NCI-H524 (cell line): ENCODE measurements around the gene UNC79.
A peak's percentile ranks its signal among the peaks of the same experiment; 100 is the strongest.

Experiments
- DNase-seq, 2 experiments: peaks; one replicate each; lab custom pipeline; 2025; lab: John Stamatoyannopoulos, UW

The UNC79 gene

GRCh38 chr14:93548102-93548843 is 117.5 kb downstream of the UNC79 start:
- DNase-seq, result no peak

DNA sequence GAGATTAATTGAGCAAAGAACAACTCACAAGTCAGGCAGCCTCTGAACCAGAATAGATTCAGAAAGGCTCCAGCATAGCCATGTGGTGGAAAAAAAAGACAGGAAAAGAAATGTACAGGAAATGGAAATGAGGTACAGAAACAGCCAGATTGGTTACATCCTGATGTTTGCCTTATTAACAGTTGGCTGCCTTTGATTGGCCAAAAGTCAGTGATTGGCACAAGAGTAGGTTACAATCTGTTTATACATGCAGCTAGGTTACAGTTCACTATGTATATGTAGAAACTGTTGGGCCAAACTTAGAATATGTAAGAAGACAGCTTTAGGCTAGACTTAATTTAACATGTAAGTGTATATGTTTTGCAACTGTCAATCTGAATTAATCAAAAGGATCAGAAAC is 118.9 kb downstream of the UNC79 start:
- no peak for DNase-seq

DNA sequence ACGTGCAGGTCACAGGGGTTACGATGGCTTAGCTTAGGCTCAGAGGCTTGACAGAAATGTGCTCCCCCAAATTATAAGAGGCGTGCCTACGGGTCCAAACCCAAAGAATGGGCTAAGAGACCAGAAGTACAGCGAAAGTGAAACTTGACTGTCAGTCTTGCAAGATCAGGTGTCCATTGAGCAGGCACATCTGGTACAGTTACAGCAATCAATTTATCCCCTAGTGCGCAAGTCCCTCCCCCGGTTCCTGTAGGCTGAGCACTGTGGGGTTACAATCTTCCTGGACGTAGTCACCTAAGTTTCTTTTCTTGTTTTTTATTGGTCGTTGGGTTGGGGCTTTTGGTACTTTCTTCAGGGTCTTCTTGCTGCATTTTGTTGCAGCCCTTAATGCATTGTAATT is 134.2 kb downstream of the UNC79 start:
- DNase-seq, result no peak

- DNase-seq, result no peak
These were observed 135.4 kb downstream of the UNC79 start for GRCh38 chr14:93566065-93566693.

DNA sequence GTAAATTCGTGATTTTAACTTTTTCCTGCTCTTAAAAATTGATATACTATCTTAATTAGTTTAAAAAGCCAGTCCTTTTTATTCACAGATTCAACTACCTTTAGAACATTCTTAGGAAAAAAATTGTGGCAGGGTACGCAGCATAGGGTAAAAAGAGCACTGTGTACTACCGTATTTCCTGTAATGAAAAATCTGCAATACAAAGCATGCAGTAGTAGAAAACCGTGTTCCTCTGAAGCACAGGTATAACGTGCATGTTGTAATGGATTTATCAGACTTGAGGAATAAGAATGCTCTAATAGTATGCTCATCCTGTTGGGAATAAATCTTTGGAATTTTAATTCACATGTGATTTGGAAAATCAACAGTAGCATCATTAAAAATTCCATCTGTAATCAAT is 140.5 kb downstream of the UNC79 start:
- DNase-seq, result no peak

- DNase-seq, result no peak
These were observed 148.4 kb downstream of the UNC79 start for GRCh38 chr14:93579178-93579577.

DNA sequence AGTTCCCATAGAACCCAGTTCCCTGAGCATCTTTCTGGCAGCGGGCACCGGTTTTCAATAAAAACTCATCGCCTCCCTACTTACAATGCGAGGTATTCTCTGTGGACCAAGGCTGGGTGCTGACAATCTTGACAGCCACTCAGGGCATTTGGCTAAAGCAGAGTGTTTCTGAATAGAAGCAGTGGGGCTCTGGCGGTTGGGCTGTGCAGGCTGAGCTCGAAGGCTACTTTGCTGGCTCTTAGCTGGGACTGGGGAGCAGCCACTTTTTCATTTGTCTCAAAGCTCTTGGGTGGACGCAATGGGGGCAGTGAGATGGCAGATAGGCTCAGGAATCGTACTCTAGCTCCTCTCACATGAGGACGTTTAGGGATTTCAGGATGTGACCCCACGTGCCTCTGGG is 151.8 kb downstream of the UNC79 start:
- no peak for DNase-seq

GRCh38 chr14:93587330-93587729 is 156.6 kb downstream of the UNC79 start:
- no peak for DNase-seq

GRCh38 chr14:93591506-93591905 is 160.8 kb downstream of the UNC79 start:
- no peak for DNase-seq

DNA sequence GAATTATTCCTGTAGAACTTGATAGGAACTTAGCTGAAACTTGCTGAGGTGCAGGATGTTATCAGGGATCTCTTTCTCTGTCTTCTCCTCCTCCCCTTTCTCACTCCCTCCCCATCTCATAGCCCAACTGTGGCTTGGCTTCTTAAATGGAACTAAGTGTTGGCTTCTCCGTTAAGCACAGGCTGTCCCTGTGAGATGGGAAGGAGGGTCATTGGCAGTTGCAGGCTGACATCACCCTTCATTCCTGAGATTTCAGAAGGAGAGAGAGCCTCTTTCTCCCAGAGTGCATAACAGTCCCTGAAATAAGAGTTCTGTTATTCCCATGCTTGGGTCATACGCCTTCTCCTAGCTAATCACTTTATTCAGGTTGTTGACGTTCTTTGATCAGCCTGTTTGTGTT is 162.0 kb downstream of the UNC79 start:
- no peak for DNase-seq

DNA sequence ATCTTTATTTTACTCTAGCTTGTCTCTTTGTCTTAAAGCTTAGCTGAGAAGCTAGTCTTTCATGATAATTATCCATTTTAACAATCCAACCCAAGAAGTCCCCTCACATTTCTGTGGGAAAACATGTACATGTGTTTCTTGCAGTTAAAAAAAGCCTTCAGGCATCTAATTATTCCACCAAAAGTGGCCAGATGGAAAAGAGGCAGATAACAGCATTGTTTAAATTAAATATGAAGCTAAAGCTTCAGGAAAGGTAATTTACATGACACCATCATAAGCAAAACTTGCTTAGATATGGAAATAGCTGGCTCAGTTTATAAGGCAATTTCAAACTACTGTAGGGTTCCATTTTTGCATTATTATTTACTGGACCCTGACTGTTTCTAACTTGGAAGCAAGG is 175.4 kb downstream of the UNC79 start:
- peak in 1 of 2 experiments; percentile 6 for DNase-seq

- peak; percentile 46 to 74 for DNase-seq
These were observed 188.5 kb downstream of the UNC79 start for GRCh38 chr14:93619176-93619793.

DNA sequence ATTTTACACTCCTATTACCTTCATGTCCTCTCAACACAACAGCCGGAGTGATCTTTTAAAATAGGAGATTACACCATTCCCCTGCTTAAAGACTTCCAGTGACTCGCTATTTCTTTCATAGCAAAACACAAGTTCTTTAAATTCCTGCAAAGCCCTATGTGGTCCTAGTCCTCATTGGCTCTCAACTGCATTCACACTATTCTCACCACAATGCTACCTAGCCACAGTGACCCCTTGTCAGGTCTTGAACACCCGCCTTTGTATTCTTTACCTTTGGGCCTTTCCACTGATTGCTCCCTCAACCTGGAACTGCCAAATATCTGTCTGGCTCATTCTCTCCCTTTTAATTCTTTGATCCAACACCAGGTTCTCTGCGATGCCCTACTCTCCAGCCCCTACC is 197.3 kb downstream of the UNC79 start:
- DNase-seq, result no peak

DNA sequence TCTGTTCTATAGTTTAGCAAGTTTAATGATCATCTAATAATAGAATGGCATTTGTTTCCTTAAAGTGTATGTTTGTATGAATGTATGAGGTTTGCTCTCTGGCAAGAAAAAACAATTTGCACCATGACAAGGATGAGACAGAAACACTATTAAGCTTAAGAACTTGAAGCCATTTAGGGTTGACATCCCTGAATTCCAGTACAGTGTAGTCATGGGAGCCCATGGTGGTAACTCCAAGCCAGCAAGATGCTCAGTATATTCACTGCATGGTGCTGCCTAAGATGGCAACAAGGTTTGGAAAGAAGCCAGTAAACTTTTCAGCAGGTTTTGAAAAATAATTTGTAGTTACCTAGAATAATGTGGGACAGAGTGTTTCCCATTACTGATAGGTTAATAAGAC is 198.9 kb downstream of the UNC79 start:
- no peak for DNase-seq

DNA sequence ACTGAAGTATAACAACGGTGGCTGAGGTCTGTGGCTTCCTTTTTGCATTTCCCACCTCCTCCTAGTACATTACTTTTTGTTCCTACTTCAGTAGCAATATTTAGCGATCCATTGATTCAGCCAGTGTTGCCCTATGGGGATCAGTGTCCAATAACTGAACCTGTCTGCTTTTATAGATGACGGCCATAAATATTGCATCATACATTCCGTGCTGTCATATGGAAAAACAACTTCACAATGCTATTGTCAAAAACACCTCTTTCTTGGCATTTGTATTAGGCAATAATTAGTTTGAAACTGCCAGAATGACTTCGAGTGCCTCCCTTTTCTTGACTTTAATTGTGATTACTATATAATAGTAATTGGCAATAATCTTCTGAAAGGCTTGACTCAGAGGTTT is 208.1 kb downstream of the UNC79 start:
- DNase-seq, result no peak

DNA sequence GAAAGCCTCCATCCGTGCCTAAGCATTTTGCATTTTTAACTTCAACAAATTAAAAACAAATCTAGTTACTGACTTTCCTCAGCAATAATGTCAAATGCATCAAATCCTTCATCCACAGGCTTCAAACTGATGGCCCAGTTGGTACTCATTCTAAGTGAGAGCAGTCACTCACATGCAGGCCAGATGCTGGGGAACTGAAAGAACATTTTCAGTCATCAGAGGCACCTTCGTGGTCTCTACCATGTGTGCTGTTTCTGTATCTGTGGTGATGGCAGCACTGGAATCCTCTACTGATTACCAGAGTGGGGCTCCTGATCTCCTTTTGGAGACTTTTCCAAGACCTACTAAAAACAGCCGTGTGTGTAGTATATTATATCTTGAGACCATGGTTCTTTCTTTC is 212.4 kb downstream of the UNC79 start:
- DNase-seq, result no peak

GRCh38 chr14:93643676-93644075 is 212.9 kb downstream of the UNC79 start:
- DNase-seq, result no peak

DNA sequence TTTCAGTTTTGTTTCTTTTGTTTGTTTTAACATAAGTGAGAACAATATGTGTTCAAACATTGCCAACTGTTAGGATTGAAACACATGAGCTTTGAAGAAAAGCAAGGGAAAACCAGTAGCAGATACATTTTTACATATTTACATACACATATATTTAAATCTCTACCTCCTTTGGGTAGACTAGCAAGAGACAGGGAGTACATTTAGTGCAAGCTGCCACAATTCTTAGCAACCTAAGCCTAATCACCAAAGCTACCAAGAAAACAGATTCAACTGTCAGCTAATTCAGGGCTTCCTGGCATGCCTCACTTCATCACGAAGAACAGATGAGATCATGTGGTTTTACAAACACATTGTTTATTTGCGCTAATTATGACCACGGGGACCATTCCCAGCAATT is 214.5 kb downstream of the UNC79 start:
- no peak for DNase-seq

DNA sequence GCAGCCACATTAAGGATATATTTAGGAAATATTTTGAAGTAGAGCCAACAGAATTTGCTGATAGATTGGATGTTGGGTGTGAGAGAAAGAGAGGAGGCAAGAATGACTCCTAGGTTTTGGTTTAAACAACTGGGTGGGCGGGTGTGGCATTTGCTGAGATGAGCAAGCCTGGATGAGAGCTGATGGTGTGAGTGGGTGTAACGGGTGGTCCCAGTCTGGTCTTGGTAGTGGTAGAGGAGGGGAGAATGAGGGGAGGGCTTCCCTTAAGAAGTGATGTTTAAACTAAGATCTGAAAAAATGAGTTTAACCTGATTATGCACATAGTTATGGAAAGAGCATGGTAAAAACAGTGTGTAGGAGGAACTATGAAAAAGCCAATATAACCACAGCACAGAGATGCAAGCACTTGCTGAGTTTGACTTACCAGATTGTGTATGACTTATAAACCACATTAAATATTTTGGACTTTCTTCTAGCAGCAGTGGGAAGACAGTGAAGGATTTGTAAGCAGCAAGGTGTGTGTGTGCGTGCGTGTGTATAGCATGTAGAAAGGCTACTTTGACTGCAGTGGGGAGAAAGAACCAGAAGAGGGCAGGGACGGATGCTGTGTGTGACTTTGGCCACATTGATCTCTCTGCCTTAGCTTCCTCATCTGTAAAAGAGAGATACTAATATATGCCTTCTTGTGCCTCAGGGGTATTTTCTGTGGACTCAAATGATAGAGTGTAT is 217.9 kb downstream of the UNC79 start:
- peak; percentile 33 to 76 for DNase-seq

GRCh38 chr14:93654599-93654998 is 223.9 kb downstream of the UNC79 start:
- no peak for DNase-seq

DNA sequence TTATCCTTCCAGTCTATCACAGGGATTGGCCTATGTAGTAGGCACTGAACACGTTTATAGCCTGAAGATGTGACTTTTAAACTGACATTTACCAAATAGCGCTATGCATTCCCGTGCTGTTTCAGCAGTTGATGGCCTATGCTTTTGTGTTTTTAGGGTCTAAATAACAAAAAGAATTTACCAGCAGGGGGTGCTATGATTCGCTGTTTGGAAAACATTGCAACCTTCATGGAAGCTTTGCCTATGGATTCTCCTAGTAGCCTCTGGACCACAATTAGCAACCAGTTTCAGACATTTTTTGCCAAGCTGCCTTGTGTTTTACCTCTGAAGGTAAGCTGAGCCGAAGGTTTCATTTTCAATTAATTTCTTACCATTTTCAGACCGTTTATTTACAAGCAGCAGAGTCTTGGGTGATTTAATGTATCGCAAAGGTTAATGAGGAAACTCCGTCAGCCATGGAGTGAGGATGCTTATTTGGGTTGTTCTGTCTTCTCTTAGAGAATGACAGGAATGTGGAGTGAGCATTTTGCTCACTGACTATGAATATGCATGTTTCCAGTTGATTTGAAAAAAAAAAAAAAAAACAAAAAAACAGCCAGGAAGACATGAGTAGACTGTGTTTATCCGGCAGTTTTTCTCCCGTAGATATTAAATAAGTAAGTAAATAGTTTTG is 224.5 kb downstream of the UNC79 start:
- DNase-seq, result peak; percentile 51 to 90

DNA sequence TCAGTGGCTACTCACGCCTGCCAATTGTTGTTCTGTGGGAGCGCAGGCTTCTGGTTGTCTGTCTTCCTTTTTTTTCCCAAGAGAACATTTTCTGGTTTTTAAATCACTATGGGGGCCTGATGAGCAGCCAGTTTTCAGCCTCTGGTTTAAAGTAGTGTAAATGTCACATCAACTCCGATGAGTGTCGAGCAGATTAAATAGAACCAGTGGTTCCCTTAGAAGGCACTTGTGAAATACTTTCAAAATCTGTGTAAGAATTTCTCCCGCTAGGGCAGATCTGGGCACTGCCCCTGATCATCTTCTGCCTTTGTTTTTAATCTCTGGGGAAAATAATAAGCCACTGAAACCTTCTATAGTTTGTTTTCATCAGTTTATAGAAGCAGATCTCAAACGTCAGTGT is 227.1 kb downstream of the UNC79 start:
- no peak for DNase-seq
